Activated gamma-delta T cell (primary cell): ENCODE measurements around the gene SMARCAL1.
"Not testable (repeated sequence)": the region's sequence is repeated elsewhere in the genome, so short reads cannot be mapped to it uniquely, and the experiment has no call there.

ENCODE experiments used
- DNase-seq: peaks from one replicate; lab custom pipeline; 2025; lab: John Stamatoyannopoulos, UW
- total RNA-seq, 2 donors: gene quantifications; one replicate each; lab custom pipeline; 2026; lab: John Stamatoyannopoulos, UW

The SMARCAL1 gene
- 31.7 to 38.5 reads per million in 2 donors for total RNA-seq

GRCh38 chr2:216412022-216412999 lies at the start of gene SMARCAL1:
TSS of gene SMARCAL1 (plus strand) at chr2:216412484. CDS start at chr2:216414705, 2,221 bp downstream.
- peak; percentile 75 for DNase-seq

- no peak for DNase-seq
Measured at GRCh38 chr2:216362730-216363129, 49.6 kb upstream of the SMARCAL1 start.

GRCh38 chr2:216363221-216363620 lies 49.1 kb upstream of the SMARCAL1 start:
- no peak for DNase-seq

GRCh38 chr2:216365518-216365917 lies 46.8 kb upstream of the SMARCAL1 start:
- no peak for DNase-seq

- DNase-seq = no peak
Measured at GRCh38 chr2:216366777-216367471, 45.4 kb upstream of the SMARCAL1 start.

- no peak for DNase-seq
Measured at GRCh38 chr2:216369821-216370220, 42.5 kb upstream of the SMARCAL1 start.

GRCh38 chr2:216370961-216371712 lies 41.1 kb upstream of the SMARCAL1 start:
- no peak for DNase-seq

GRCh38 chr2:216371721-216372702 lies 40.3 kb upstream of the SMARCAL1 start, which contains the start of gene MARCHF4:
TSS of gene MARCHF4 (minus strand) at chr2:216372483. CDS start at chr2:216370260, 2,223 bp downstream.
- peak; percentile 44 for DNase-seq

GRCh38 chr2:216372761-216373291 lies 39.5 kb upstream of the SMARCAL1 start:
- no peak for DNase-seq

- no peak for DNase-seq
Measured at GRCh38 chr2:216373896-216374295, 38.4 kb upstream of the SMARCAL1 start.

GRCh38 chr2:216375286-216375685 lies 37.0 kb upstream of the SMARCAL1 start:
- DNase-seq = no peak

- no peak for DNase-seq
Measured at GRCh38 chr2:216379977-216380376, 32.3 kb upstream of the SMARCAL1 start.

- DNase-seq = not testable (repeated sequence)
Measured at GRCh38 chr2:216384409-216384808, 27.9 kb upstream of the SMARCAL1 start.

GRCh38 chr2:216385478-216385877 lies 26.8 kb upstream of the SMARCAL1 start:
- DNase-seq = no peak

- no peak for DNase-seq
Measured at GRCh38 chr2:216387262-216387661, 25.0 kb upstream of the SMARCAL1 start.

- no peak for DNase-seq
Measured at GRCh38 chr2:216388046-216388884, 24.0 kb upstream of the SMARCAL1 start.

GRCh38 chr2:216389570-216389969 lies 22.7 kb upstream of the SMARCAL1 start:
- DNase-seq = no peak

GRCh38 chr2:216391401-216391800 lies 20.9 kb upstream of the SMARCAL1 start:
- no peak for DNase-seq

- no peak for DNase-seq
Measured at GRCh38 chr2:216392018-216392562, 20.2 kb upstream of the SMARCAL1 start.
